CD4-positive, alpha-beta T cell treated with Interleukin-15 for 4 hours (primary cell): ENCODE results near the gene CD1D.
A peak's percentile ranks its signal among the peaks of the same experiment; 100 is the strongest.
"Not testable (repeated sequence)": the region's sequence is repeated elsewhere in the genome, so short reads cannot be mapped to it uniquely, and the experiment has no call there.

Experiments
- DNase-seq: peaks from one replicate; pipeline ENCODE4 v3.0.0-alpha.2; 2020; ENCODE audit warnings: low spot score

CD1D gene

GRCh38 chr1:158180741-158181576, at the start of gene CD1D:
Gene CD1D, plus strand, starts transcription at chr1:158180895. Its CDS starts 207 bp downstream, at chr1:158181102.
- DNase-seq, result no peak

- DNase-seq, result no peak
These were observed 49.5 kb upstream of the CD1D start for GRCh38 chr1:158131217-158131616.

GRCh38 chr1:158140764-158141192, 39.9 kb upstream of the CD1D start:
- no peak for DNase-seq

GRCh38 chr1:158145173-158145719, 35.4 kb upstream of the CD1D start:
- no peak for DNase-seq

- DNase-seq, result no peak
These were observed 34.5 kb upstream of the CD1D start for GRCh38 chr1:158146165-158146564.

- no peak for DNase-seq
These were observed 34.0 kb upstream of the CD1D start for GRCh38 chr1:158146739-158147138.

GRCh38 chr1:158147401-158147800, 33.3 kb upstream of the CD1D start:
- no peak for DNase-seq

- DNase-seq, result no peak
These were observed 32.8 kb upstream of the CD1D start for GRCh38 chr1:158147869-158148268.

- no peak for DNase-seq
These were observed 32.2 kb upstream of the CD1D start for GRCh38 chr1:158148468-158148867.

- no peak for DNase-seq
These were observed 31.5 kb upstream of the CD1D start for GRCh38 chr1:158149175-158149574.

GRCh38 chr1:158149577-158150269, 31.0 kb upstream of the CD1D start:
- peak; percentile 75 for DNase-seq

- no peak for DNase-seq
These were observed 30.2 kb upstream of the CD1D start for GRCh38 chr1:158150523-158150922.

GRCh38 chr1:158153179-158153578, 27.5 kb upstream of the CD1D start:
- DNase-seq, result no peak

GRCh38 chr1:158153746-158154444, 26.8 kb upstream of the CD1D start:
- DNase-seq, result no peak

- DNase-seq, result no peak
These were observed 26.2 kb upstream of the CD1D start for GRCh38 chr1:158154501-158154900.

- DNase-seq, result no peak
These were observed 25.0 kb upstream of the CD1D start for GRCh38 chr1:158155673-158156072.

GRCh38 chr1:158159597-158159996, 21.1 kb upstream of the CD1D start:
- no peak for DNase-seq

GRCh38 chr1:158161446-158161845, 19.2 kb upstream of the CD1D start:
- no peak for DNase-seq

GRCh38 chr1:158163000-158163947, 17.4 kb upstream of the CD1D start:
- DNase-seq, result no peak

GRCh38 chr1:158169105-158169504, 11.6 kb upstream of the CD1D start:
- DNase-seq, result no peak

GRCh38 chr1:158175915-158176314, 4.8 kb upstream of the CD1D start:
- not testable (repeated sequence) for DNase-seq
